Stimulated activated CD4-positive, alpha-beta T cell treated with anti-CD3 and anti-CD28 coated beads, Interleukin-4, amount 100 ng/mL, for 4 hours (primary cell): ENCODE measurements around the gene TAF3.

Experiments used
- DNase-seq, 2 experiments: peaks; one replicate each; pipeline ENCODE4 v3.0.0-alpha.2; 2020

TAF3 gene

GRCh38 chr10:7937315-7937945 is 119.1 kb downstream of the TAF3 start:
- DNase-seq: no peak

- no peak for DNase-seq
These were observed 123.3 kb downstream of the TAF3 start for GRCh38 chr10:7941576-7941975.

GRCh38 chr10:7942316-7942715 is 124.0 kb downstream of the TAF3 start:
- DNase-seq: no peak

- no peak for DNase-seq
These were observed 124.6 kb downstream of the TAF3 start for GRCh38 chr10:7942859-7943258.

- DNase-seq: no peak
These were observed 125.8 kb downstream of the TAF3 start for GRCh38 chr10:7944215-7944480.

GRCh38 chr10:7944537-7944936 is 126.2 kb downstream of the TAF3 start:
- DNase-seq: no peak

GRCh38 chr10:7945034-7945433 is 126.7 kb downstream of the TAF3 start:
- no peak for DNase-seq

- DNase-seq: no peak
These were observed 127.3 kb downstream of the TAF3 start for GRCh38 chr10:7945469-7946187.

GRCh38 chr10:7948371-7949000 is 130.2 kb downstream of the TAF3 start:
- no peak for DNase-seq

GRCh38 chr10:7950981-7951847 is 132.9 kb downstream of the TAF3 start:
- DNase-seq: no peak

- no peak for DNase-seq
These were observed 134.0 kb downstream of the TAF3 start for GRCh38 chr10:7952266-7952665.

- DNase-seq: no peak
These were observed 135.1 kb downstream of the TAF3 start for GRCh38 chr10:7953447-7953846.

- no peak for DNase-seq
These were observed 137.1 kb downstream of the TAF3 start for GRCh38 chr10:7955446-7955845.

GRCh38 chr10:7956508-7956907 is 138.2 kb downstream of the TAF3 start:
- no peak for DNase-seq

- DNase-seq: no peak
These were observed 139.3 kb downstream of the TAF3 start for GRCh38 chr10:7957591-7957990.

GRCh38 chr10:7958442-7958841 is 140.1 kb downstream of the TAF3 start:
- DNase-seq: no peak

- DNase-seq: no peak
These were observed 141.8 kb downstream of the TAF3 start for GRCh38 chr10:7960108-7960507.

- DNase-seq: no peak
These were observed 144.3 kb downstream of the TAF3 start for GRCh38 chr10:7962592-7962991.

GRCh38 chr10:7965457-7965856 is 147.2 kb downstream of the TAF3 start:
- no peak for DNase-seq

GRCh38 chr10:7967035-7967434 is 148.7 kb downstream of the TAF3 start:
- no peak for DNase-seq

GRCh38 chr10:7968510-7969112 is 150.3 kb downstream of the TAF3 start:
- DNase-seq: no peak

GRCh38 chr10:7969623-7970022 is 151.3 kb downstream of the TAF3 start:
- no peak for DNase-seq

GRCh38 chr10:7971949-7972348 is 153.6 kb downstream of the TAF3 start:
- no peak for DNase-seq
